HuH-7 (cell line): Measurements from ENCODE around the gene ERC1.
"Not testable (repeated sequence)": the region's sequence is repeated elsewhere in the genome, so short reads cannot be mapped to it uniquely, and the experiment has no call there.

Experiments used
- DNase-seq: peaks from one replicate; pipeline ENCODE4 v3.0.0; 2011; ENCODE audit warnings: low spot score

ERC1 gene

GRCh38 chr12:1353451-1353850 lies 362.4 kb downstream of the ERC1 start:
- DNase-seq, result no peak

- DNase-seq, result no peak
Measured at GRCh38 chr12:1355396-1355795, 364.4 kb downstream of the ERC1 start.

GRCh38 chr12:1355871-1356270 lies 364.8 kb downstream of the ERC1 start:
- DNase-seq, result not testable (repeated sequence)

GRCh38 chr12:1356285-1356684 lies 365.3 kb downstream of the ERC1 start:
- DNase-seq, result no peak

GRCh38 chr12:1357171-1357570 lies 366.1 kb downstream of the ERC1 start:
- DNase-seq, result no peak

- DNase-seq, result no peak
Measured at GRCh38 chr12:1357711-1358110, 366.7 kb downstream of the ERC1 start.

- no peak for DNase-seq
Measured at GRCh38 chr12:1360441-1361210, 369.6 kb downstream of the ERC1 start.

GRCh38 chr12:1362143-1362662 lies 371.2 kb downstream of the ERC1 start:
- DNase-seq, result no peak

GRCh38 chr12:1365703-1366102 lies 374.7 kb downstream of the ERC1 start:
- DNase-seq, result no peak

GRCh38 chr12:1367331-1368291 lies 376.6 kb downstream of the ERC1 start:
- DNase-seq, result no peak

- no peak for DNase-seq
Measured at GRCh38 chr12:1369460-1369859, 378.4 kb downstream of the ERC1 start.

- no peak for DNase-seq
Measured at GRCh38 chr12:1369938-1370500, 379.0 kb downstream of the ERC1 start.

GRCh38 chr12:1373901-1374735 lies 383.1 kb downstream of the ERC1 start:
- no peak for DNase-seq

GRCh38 chr12:1375323-1375722 lies 384.3 kb downstream of the ERC1 start:
- DNase-seq, result no peak

- no peak for DNase-seq
Measured at GRCh38 chr12:1377117-1377516, 386.1 kb downstream of the ERC1 start.

- DNase-seq, result no peak
Measured at GRCh38 chr12:1377681-1378080, 386.7 kb downstream of the ERC1 start.

GRCh38 chr12:1380171-1380851 lies 389.3 kb downstream of the ERC1 start:
- no peak for DNase-seq

GRCh38 chr12:1382151-1382550 lies 391.1 kb downstream of the ERC1 start:
- DNase-seq, result no peak

GRCh38 chr12:1382826-1383225 lies 391.8 kb downstream of the ERC1 start:
- no peak for DNase-seq

GRCh38 chr12:1383758-1384157 lies 392.7 kb downstream of the ERC1 start:
- DNase-seq, result no peak

- no peak for DNase-seq
Measured at GRCh38 chr12:1384910-1385309, 393.9 kb downstream of the ERC1 start.
